Esophagus muscularis mucosa (tissue), 4 donors: ENCODE results near the gene CEBPE.

Experiments
- CTCF ChIP-seq, 3 experiments: fragments of 200-600 bp in 2 of 3; fragments of 450-650 bp in 1 of 3; sonication (generic) in 2 of 3; IDR thresholded peaks; one replicate each; pipeline ENCODE4 v1.5.1; 2017 to 2019; ENCODE audit warnings: antibody characterized with exemption in 3 of 3, mild to moderate bottlenecking in 2 of 3, moderate library complexity in 1 of 3
- EP300 ChIP-seq: sonication (generic); formaldehyde crosslinking; IDR thresholded peaks from one replicate; pipeline ENCODE4 v1.6.1; 2017; ENCODE audit warnings: antibody characterized with exemption
- POLR2A ChIP-seq: fragments of 450-650 bp; IDR thresholded peaks from one replicate; pipeline ENCODE4 v1.6.1; 2017; ENCODE audit warnings: antibody characterized with exemption, moderate library complexity, mild to moderate bottlenecking, low read depth
- POLR2AphosphoS5 ChIP-seq, 2 donors: sonication (generic); formaldehyde crosslinking; IDR thresholded peaks; one replicate each; pipeline ENCODE4 v1.6.1; 2017; ENCODE audit warnings: antibody characterized with exemption in 2 of 2

- no peak for TF ChIP-seq POLR2A
- no peak for TF ChIP-seq CTCF (IDR thresholded peaks at IDR 0.05)
- TF ChIP-seq EP300, result no peak
- TF ChIP-seq POLR2AphosphoS5 (IDR thresholded peaks at IDR 0.05), result peak; percentile 20 to 59
These were observed 29.7 kb upstream of the CEBPE start for GRCh38 chr14:23148591-23149249.
